Natural killer cell treated with Interleukin-12 subunit alpha and Interleukin-12 subunit beta and Interleukin-15 and Interleukin-18, amount 100 ng/mL, for 72 hours (primary cell): ENCODE data around the gene CNP. TPM values are rescaled to one million over a fixed set of nuclear protein-coding genes. Genes with fewer than 3 reads are reported as not detected.
"Not testable (repeated sequence)": the region's sequence is repeated elsewhere in the genome, so short reads cannot be mapped to it uniquely, and the experiment has no call there.

Experiments used
- ATAC-seq, 2 donors: fragments of 150-1000 bp; cut with Tn5 transposase in 1 of 2; sonication (Bioruptor Pico), chemical (Tn5 transposase) in 1 of 2; 2 replicates each; pipeline ENCODE4 v1.10.0; 2021
- DNase-seq: peaks from one replicate; pipeline ENCODE4 v3.0.0; 2022; ENCODE audit warnings: low spot score
- H3K27ac Mint-ChIP-seq, 2 donors: 1 replicate in 1 of 2; 2 replicates in 1 of 2; pipeline ENCODE4 v1.8.0; 2022; ENCODE audit warnings: mixed read lengths in 2 of 2, mild to moderate bottlenecking in 1 of 2, moderate library complexity in 1 of 2
- H3K27me3 Mint-ChIP-seq, 2 donors: 1 replicate in 1 of 2; 2 replicates in 1 of 2; pipeline ENCODE4 v1.8.0; 2022; ENCODE audit warnings: mixed read lengths in 2 of 2
- H3K36me3 Mint-ChIP-seq: one replicate; pipeline ENCODE4 v1.8.0; 2022; ENCODE audit warnings: mixed read lengths
- H3K4me1 Mint-ChIP-seq, 2 donors: 1 replicate in 1 of 2; 2 replicates in 1 of 2; pipeline ENCODE4 v1.8.0; 2022; ENCODE audit warnings: low read depth in 2 of 2, mixed read lengths in 2 of 2, mild to moderate bottlenecking in 1 of 2
- H3K4me3 Mint-ChIP-seq: one replicate; pipeline ENCODE4 v1.8.0; 2022; ENCODE audit warnings: mixed read lengths
- H3K9me3 Mint-ChIP-seq: 2 replicates; pipeline ENCODE4 v1.8.0; 2022; ENCODE audit warnings: mixed read lengths
- total RNA-seq, 2 donors: library from RNA; stranded (reverse); gene quantifications; one replicate each; pipeline ENCODE4 v1.2.3, GENCODE V29; 2022

The CNP gene
- 10 to 100 TPM; 55.6 to 81.9 TPM for total RNA-seq

DNA sequence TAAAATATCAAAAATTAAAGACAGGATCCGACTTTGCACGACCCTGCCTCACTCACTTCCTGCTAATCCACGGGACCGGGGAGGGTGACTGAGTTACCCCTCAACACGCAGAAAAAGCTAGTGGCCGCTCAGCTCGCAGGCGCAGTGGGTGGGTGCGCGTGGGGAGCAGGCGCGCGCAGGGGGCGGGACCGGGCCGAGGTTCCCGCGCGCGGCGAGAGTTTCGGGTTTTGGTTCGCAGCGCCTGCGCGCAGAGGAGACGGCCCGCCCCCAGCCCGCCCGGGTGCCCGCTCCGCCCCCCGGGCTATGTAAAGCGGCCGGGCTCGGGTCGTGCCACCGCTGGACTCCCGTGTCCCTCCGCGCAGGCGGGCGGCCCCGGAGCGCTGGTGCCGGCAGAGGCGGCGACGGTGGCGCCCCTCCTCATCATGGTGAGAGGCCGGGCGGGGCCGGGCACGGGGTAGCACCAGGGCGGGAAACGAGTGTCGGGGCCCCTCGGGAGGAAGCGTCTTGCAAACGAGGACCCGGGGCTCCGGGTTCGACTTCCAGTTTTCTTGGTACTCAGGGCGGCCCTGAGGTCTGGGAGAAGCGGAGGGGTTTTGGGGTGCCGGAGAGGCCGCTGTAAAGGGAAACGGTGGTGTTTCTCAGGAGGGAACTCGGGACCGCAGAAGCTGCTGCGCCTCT lies at the start of gene CNP:
Gene CNP, plus strand, starts transcription at position 333 of the 678 bp plus-strand sequence. Its CDS starts 90 bp downstream, at position 423.
- Mint-ChIP-seq H3K4me1 (peaks cover 23 to 24% of the 10 kb centered on the region in 2 donors), H3K36me3 (no peaks in the 10 kb centered on the region), H3K9me3 (no peaks in the 10 kb centered on the region), H3K27me3 (no peaks in the 10 kb centered on the region), H3K27ac (peak within 1 kb of the TSS; percentile 55 to 65), H3K4me3 (peak within 1 kb of the TSS; percentile 77)
- DNase-seq (peak; percentile 93), ATAC-seq (peak; percentile 93 to 95)

DNA sequence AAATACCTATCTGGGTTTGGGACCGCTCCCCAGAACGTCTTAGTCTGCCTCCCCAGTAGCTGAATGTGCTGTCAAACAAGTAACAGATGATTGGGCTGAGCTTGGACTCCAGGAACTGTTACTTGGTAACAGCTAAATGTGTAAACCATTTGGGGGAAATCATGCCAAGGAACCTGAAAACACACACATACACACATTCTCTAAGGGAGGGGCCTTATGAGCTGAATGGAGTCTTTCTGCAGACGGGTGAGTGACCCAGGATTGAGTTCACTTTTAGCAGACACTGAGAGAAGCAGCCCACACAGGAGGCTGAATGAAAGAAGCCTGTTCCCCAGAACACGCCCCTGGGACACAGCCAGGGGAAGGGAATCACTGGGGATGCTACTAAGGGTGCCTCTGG lies 49.4 kb upstream of the CNP start:
- no peak for DNase-seq
- Mint-ChIP-seq H3K4me1 (peaks cover 23 to 35% of the 10 kb centered on the region in 2 donors), H3K36me3 (peaks cover 6% of the 10 kb centered on the region), H3K27ac (peak overlapping the region; percentile 82 to 83), H3K27me3 (no peaks in the 10 kb centered on the region), H3K9me3 (no peaks in the 10 kb centered on the region), H3K4me3 (peak overlapping the region; percentile 94)
- ATAC-seq, result no peak

DNA sequence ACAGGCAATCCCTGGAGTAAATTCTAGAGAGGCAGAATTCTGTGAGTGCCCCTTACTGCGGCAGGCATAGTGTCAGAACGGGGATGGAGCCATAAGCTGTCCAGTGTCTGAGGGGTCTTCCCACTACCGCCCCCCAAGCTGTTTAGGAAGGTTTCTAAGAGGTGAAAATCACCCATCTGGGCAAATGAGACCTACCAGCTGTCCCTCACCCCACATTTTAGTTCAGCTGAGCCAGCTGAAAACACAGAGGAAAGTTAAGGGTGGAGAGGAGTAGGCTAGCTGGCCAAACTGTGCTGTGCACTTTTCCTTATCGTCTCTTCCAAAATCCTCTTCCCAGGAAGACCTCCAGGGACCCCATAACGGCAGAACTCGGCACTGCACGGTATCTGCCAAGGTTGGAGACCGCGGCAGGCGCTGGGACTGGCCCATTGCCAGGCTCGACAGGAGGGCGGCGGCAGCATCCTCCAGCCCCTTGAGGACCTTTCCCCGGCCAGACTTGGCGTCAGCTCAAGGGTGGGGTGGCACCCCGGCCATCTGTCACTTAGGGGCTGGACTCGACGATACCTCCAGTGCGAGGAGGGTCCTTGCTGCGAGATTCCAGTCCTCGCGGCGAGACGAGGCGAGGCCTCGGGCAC lies 48.8 kb upstream of the CNP start:
- peaks cover 23 to 32% of the 10 kb centered on the region in 2 donors for H3K4me1 Mint-ChIP-seq
- H3K4me3 Mint-ChIP-seq, result peak overlapping the region; percentile 94
- H3K36me3 Mint-ChIP-seq, result peaks cover 4% of the 10 kb centered on the region
- DNase-seq (no peak), ATAC-seq (peak in 1 of 2 donors; percentile 6)
- no peaks in the 10 kb centered on the region for H3K27me3 Mint-ChIP-seq
- no peaks in the 10 kb centered on the region for H3K9me3 Mint-ChIP-seq
- peak overlapping the region; percentile 82 to 83 for H3K27ac Mint-ChIP-seq

DNA sequence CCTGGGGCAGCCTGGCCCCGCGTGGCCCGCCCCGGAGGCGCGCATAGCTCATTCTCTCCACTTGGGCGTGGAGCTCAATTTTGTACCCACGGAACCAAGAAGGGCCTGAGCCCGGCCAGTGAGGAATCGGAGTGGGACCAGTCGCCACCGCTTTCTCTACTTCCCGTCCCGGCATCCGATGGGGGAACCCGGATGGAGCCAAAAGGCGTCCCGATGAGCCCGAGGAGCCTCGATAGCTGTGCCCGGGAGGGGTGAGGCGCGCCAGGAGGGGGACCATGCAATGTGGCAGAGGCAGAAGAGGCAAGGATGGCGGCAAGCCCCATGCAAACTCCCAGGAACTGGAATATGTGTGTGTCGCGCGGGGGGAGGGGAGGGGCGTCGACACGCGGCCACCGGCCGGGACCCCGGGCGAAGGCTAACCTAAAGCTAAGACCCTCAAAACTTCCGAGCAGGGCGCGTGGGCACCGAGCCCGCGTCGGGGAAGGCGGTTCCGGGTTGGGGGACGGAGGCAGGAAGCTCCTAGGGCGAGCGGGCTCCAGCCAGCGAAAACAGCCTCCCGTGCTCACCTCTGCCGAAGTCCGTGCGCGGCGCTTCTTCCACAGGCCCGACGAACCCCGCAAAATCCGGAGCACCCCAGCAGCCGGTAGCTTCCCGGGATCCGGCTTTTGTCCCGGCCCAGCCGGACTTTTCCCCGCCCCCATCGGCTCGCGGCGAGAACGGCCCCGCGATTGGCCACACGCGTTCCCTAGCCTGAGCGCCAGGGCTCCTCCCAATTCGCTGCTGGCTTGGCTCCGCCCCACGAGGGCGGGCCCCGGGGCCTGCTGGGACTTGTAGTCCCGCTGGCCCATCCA lies 48.1 kb upstream of the CNP start, which contains the start of gene ACLY:
Gene ACLY, minus strand, starts transcription at position 638 of the 851 bp plus-strand sequence. CDS start 5,078 bp downstream, outside the sequence.
- ATAC-seq (peak; percentile 100), DNase-seq (peak; percentile 98)
- H3K4me3 Mint-ChIP-seq, result peak within 1 kb of the TSS; percentile 94
- no peaks in the 10 kb centered on the region for H3K36me3 Mint-ChIP-seq
- H3K27me3 Mint-ChIP-seq, result no peaks in the 10 kb centered on the region
- H3K4me1 Mint-ChIP-seq, result peaks cover 23 to 24% of the 10 kb centered on the region in 2 donors
- no peaks in the 10 kb centered on the region for H3K9me3 Mint-ChIP-seq
- H3K27ac Mint-ChIP-seq, result peak within 1 kb of the TSS; percentile 82 to 83

DNA sequence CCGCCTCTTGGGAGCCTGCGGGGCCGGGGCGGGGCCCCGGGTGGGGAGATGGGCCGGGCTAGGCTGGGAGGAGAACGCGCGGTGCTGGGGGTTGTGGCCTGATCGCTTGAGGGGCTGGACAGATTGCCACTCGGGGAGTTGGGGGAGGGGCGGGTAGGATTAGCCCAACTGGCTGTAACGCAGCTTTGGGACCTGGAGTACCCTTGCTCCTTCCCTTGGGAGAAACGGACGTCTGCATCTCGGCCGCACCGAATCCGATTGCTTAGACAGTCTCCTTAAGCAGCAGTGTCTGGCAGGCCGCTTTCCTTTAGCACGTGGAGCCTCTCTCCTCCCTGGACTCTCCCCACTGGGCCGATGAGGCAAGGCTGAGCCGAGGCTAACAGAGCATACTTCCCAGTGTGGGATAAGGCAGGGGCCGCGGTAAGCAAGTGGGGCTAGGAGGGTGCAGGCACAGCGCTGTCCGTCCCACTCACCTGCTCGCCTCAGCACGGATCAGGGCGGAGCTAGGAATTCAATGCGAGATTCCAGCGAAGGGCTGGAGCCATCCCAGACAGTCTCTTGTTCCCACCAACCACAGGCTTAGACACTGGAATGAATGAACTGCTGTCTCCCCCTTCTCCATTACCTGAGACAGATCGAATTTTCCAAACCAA lies 47.3 kb upstream of the CNP start:
- DNase-seq, result no peak
- H3K4me1 Mint-ChIP-seq, result peaks cover 18 to 22% of the 10 kb centered on the region in 2 donors
- H3K36me3 Mint-ChIP-seq, result no peaks in the 10 kb centered on the region
- no peaks in the 10 kb centered on the region for H3K9me3 Mint-ChIP-seq
- ATAC-seq, result peak in 1 of 2 donors; percentile 2
- no peaks in the 10 kb centered on the region for H3K27me3 Mint-ChIP-seq
- peak overlapping the region; percentile 94 for H3K4me3 Mint-ChIP-seq
- H3K27ac Mint-ChIP-seq, result peak overlapping the region; percentile 82 to 83

DNA sequence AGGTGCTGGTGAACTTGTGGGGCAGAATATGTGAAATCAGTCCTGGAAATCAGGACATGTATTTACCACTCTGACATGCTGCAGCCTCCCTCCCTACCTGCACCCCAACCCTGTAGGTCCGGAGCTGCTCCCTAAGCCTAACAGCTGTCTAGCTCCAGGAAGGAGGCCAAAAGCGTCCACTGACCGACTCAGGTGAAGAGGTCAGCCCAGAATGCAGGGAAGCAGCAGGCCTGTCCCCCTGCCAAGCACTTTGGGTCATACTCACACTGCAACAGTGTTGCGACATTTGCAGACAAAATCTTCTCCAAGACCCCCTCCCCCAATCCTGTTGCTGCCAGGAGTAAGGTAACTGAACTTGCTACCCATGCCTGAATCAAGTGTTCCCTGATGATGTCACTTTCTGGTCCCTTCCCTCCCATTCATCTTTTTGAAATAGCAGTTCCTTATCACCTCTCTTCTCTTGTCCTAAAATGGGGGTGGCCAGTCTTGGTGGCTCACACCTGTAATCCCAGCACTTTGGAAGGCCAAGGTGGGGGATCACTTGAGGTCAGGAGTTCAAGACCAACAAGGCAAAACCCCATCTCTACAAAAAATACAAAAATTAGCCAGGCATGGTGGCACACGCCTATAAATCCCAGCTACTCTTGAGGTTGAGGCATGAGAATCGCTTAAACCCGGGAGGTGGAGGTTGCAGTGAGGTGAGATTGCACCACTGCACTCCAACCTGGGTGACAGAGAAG lies 46.6 kb upstream of the CNP start:
- H3K9me3 Mint-ChIP-seq, result no peaks in the 10 kb centered on the region
- peaks cover 15 to 17% of the 10 kb centered on the region in 2 donors for H3K4me1 Mint-ChIP-seq
- H3K36me3 Mint-ChIP-seq, result no peaks in the 10 kb centered on the region
- H3K27ac Mint-ChIP-seq, result peak overlapping the region in 1 of 2 donors; percentile 72
- no peak for DNase-seq
- H3K4me3 Mint-ChIP-seq, result peak overlapping the region; percentile 94
- H3K27me3 Mint-ChIP-seq, result no peaks in the 10 kb centered on the region
- no peak for ATAC-seq

DNA sequence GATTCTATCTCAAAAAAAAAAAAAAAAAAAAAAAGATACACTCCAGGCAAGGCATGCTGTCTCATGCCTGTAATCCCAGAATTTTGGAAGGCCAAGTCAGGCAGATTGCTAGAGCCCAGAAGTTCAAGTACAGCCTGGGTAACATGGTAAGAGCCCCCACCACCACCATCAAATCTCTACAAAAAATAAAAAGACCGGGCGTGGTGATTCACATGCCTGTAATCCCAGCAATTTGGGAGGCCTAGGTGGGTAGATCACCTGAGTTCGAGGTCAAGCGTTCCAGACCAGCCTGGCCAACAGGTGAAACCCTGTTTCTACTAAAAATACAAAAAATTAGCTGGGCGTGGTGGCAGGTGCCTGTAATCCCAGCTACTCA lies 46.0 kb upstream of the CNP start:
- H3K4me1 Mint-ChIP-seq, result peaks cover 13 to 15% of the 10 kb centered on the region in 2 donors
- no peaks in the 10 kb centered on the region for H3K27me3 Mint-ChIP-seq
- no peak overlapping the region for H3K4me3 Mint-ChIP-seq
- H3K9me3 Mint-ChIP-seq, result no peaks in the 10 kb centered on the region
- no peaks in the 10 kb centered on the region for H3K36me3 Mint-ChIP-seq
- DNase-seq, result no peak
- H3K27ac Mint-ChIP-seq, result peak overlapping the region in 1 of 2 donors; percentile 72
- ATAC-seq, result no peak

DNA sequence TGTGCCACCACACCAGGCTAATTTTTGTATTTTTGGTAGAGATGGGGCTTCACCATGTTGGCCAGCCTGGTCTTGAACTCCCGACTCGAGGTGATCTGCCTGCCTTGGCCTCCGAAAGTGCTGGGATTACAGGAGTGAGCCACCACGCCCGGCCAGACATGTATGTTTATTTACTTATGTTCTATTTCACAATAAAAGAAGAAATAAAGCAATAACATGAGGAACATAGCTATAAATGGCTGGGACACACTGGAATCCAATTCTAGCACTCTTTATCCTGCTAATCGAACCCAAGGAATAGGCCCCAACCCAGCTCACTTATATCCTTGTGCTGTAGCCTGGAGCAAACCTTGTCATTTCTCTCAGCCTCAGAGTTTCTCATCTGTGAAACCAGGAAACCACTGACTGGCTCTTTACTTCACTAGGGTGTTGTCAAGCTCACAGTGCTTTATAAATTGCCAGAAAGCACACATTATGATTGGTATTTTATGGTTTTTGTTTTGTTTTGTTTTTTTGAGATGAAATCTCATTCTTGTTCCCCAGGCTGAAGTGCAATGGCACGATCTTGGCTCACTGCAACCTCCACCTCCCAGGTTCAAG lies 40.5 kb upstream of the CNP start:
- Mint-ChIP-seq H3K9me3 (no peaks in the 10 kb centered on the region), H3K27ac (no peak overlapping the region), H3K27me3 (no peaks in the 10 kb centered on the region), H3K4me1 (peaks cover 12 to 20% of the 10 kb centered on the region in 2 donors), H3K36me3 (no peaks in the 10 kb centered on the region), H3K4me3 (no peak overlapping the region)
- ATAC-seq (no peak), DNase-seq (no peak)

DNA sequence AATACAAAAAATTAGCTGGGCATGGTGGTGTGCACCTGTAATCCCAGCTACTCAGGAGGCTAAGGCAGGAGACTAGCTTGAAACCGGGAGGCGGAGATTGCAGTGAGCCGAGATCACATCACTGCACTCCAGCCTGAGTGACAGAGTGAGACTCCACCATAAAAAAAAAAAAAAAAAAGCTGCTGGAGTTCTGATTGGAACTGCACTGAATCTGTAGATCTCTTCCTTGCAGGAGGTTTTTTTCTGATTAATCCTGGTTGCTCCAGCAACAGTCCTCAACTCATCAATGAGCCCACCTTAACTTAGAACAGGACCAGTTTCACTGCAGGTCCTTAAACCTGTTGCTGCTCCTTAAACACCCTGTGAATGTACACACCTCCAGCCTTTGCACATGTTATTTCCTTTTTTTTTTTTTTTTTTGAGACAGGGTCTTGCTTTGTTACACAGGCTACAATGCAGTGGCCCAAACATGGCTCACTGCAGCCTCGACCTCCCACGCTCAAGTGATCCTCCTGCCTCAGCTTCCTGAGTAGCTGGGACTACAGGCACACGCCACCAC lies 37.8 kb upstream of the CNP start:
- H3K4me1 Mint-ChIP-seq, result peaks cover 19 to 27% of the 10 kb centered on the region in 2 donors
- H3K36me3 Mint-ChIP-seq, result no peaks in the 10 kb centered on the region

DNA sequence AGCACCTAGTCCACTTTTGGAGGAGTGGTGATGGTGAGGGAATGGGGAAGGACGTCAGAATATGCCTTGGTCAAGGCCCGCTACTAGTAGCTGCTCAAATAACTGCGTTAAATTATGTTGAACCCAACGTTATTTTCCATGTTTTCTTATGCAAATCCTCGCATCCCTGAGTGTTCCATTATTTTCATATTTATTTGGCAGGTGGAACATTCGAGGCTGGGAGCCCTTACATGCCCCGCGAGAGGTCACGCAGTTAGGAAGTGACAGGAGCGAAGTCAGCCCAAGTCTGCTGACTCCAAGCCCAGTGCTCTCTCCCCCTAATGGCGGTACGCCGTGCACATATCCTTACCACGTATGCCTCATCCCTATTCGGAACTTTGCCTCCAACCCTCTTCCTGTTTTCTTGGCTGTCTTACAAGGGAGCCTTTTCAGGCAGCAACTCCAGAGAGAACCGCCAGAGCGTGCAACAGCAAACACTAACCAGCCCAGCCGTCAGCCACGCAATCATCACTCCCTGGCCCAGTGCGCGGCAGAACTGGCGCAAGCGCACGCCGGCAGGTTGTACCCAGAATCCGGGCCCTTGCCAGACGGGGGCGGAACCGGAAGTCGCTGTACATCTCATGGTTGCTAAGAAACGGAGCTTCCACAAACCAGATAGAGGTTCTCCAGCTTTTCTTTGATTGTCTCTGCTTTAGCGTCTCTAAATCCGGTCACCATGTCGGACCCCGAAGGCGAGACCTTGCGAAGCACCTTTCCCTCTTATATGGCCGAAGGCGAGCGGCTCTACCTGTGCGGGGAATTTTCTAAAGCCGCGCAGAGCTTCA lies 36.4 kb upstream of the CNP start, which contains the start of gene ODAD4:
Gene ODAD4, plus strand, starts transcription at position 609 of the 824 bp plus-strand sequence. Its CDS starts 107 bp downstream, at position 716.
- H3K36me3 Mint-ChIP-seq, result no peaks in the 10 kb centered on the region
- peak within 1 kb of the TSS; percentile 90 for H3K4me3 Mint-ChIP-seq
- peak; percentile 95 for DNase-seq
- no peaks in the 10 kb centered on the region for H3K27me3 Mint-ChIP-seq
- peaks cover 19 to 27% of the 10 kb centered on the region in 2 donors for H3K4me1 Mint-ChIP-seq
- ATAC-seq, result peak; percentile 99
- peak within 1 kb of the TSS; percentile 81 to 96 for H3K27ac Mint-ChIP-seq
- no peaks in the 10 kb centered on the region for H3K9me3 Mint-ChIP-seq

More for the DNA sequence above, 37.8 kb upstream of the CNP start:
- H3K4me3 Mint-ChIP-seq, result peak overlapping the region; percentile 90
- no peaks in the 10 kb centered on the region for H3K27me3 Mint-ChIP-seq
- H3K9me3 Mint-ChIP-seq, result no peaks in the 10 kb centered on the region
- no peak for DNase-seq
- H3K27ac Mint-ChIP-seq, result peak overlapping the region; percentile 81 to 96
- ATAC-seq, result no peak

DNA sequence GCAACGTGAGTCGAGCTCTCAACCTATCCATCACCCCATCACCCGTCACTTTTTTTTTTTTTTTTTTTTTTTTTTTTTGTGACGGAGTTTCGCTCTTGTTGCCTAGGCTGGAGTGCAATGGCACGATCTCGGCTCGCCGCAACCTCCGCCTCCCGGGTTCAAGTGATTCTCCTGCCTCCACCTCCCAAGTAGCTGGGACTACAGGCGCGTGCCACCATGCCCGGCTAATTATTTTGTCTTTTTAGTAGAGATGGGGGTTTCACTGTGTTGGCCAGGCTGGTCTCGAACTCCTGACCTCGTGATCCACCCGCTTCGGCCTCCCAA lies 35.8 kb upstream of the CNP start:
- H3K27me3 Mint-ChIP-seq, H3K9me3 Mint-ChIP-seq, DNase-seq, H3K36me3 Mint-ChIP-seq: not testable (repeated sequence)
- Mint-ChIP-seq H3K4me1 (peaks cover 19 to 27% of the 10 kb centered on the region in 2 donors), H3K27ac (peak overlapping the region; percentile 81 to 96), H3K4me3 (peak overlapping the region; percentile 90)
- ATAC-seq, result peak; percentile 58 to 61
